OCI-LY7 (cell line): ENCODE data around the gene ASB14. TPM values are rescaled to one million over a fixed set of nuclear protein-coding genes. Genes with fewer than 3 reads are reported as not detected.

Source experiments
- BruUV-seq: library from RNA; stranded (reverse); fragments of 400-500 nt; replicated peaks from 2 replicates; lab custom pipeline; 2021; lab: Mats Ljungman, UMichigan
- CTCF ChIA-PET: fragments of 300-600 bp; sonication (Branson Sonifier 250); formaldehyde crosslinking; loops from one replicate; lab custom pipeline; 2022; ENCODE audit warnings: antibody characterized with exemption; ENCODE audit not compliant: unreplicated experiment; lab: Charles Lee
- POLR2A ChIA-PET: fragments of 300-600 bp; sonication (Branson Sonifier 250); formaldehyde crosslinking; loops from one replicate; lab custom pipeline; 2022; ENCODE audit warnings: antibody characterized with exemption; lab: Charles Lee
- DNase-seq: peaks from one replicate; pipeline ENCODE4 v3.0.0-alpha.2; 2015; ENCODE audit warnings: low spot score
- H2AFZ ChIP-seq: fragments of 200-600 bp; sonication (generic), shearing (Covaris generic); 2 replicates; pipeline ENCODE4 v1.6.1; 2014; ENCODE audit warnings: mild to moderate bottlenecking, antibody characterized with exemption, low read length, moderate library complexity
- H3K27ac ChIP-seq: fragments of 200-600 bp; sonication (generic); 2 replicates; pipeline ENCODE4 v1.5.1; 2014; ENCODE audit warnings: mixed run types, low read depth, mild to moderate bottlenecking, moderate library complexity, low read length, inconsistent platforms; ENCODE audit not compliant: poor library complexity, severe bottlenecking
- H3K36me3 ChIP-seq: fragments of 200-600 bp; sonication (generic); 2 replicates; pipeline ENCODE4 v1.6.1; 2014; ENCODE audit warnings: mild to moderate bottlenecking, antibody characterized with exemption, low read length, moderate library complexity, mixed read lengths; ENCODE audit not compliant: insufficient read depth
- H3K4me1 ChIP-seq: fragments of 200-600 bp; sonication (generic); 2 replicates; pipeline ENCODE4 v1.5.1; 2014; ENCODE audit warnings: mild to moderate bottlenecking, low read length; ENCODE audit not compliant: insufficient read depth, poor library complexity, severe bottlenecking
- H3K4me2 ChIP-seq: fragments of 200-600 bp; sonication (generic); 2 replicates; pipeline ENCODE4 v1.6.1; 2014; ENCODE audit warnings: mild to moderate bottlenecking, low read length
- H3K4me3 ChIP-seq: fragments of 200-600 bp; sonication (generic); 2 replicates; pipeline ENCODE4 v1.5.1; 2014; ENCODE audit warnings: mild to moderate bottlenecking, low read depth, low read length; ENCODE audit not compliant: poor library complexity, severe bottlenecking
- H3K79me2 ChIP-seq: fragments of 200-600 bp; sonication (generic); 2 replicates; pipeline ENCODE4 v1.6.1; 2016; ENCODE audit warnings: low read depth, mild to moderate bottlenecking, low read length, moderate library complexity, mixed read lengths; ENCODE audit not compliant: insufficient read depth
- H3K9me2 ChIP-seq: fragments of 200-600 bp; sonication (generic); 2 replicates; pipeline ENCODE4 v1.6.1; 2016; ENCODE audit warnings: mild to moderate bottlenecking, low read length, mixed read lengths; ENCODE audit not compliant: insufficient read depth
- H3K9me3 ChIP-seq: fragments of 200-600 bp; sonication (generic); 2 replicates; pipeline ENCODE4 v1.6.1; 2014; ENCODE audit warnings: mild to moderate bottlenecking, mixed run types, low read length, mixed read lengths
- H4K20me1 ChIP-seq: fragments of 200-600 bp; sonication (generic); 2 replicates; pipeline ENCODE4 v1.6.1; 2014; ENCODE audit warnings: mild to moderate bottlenecking, antibody characterized with exemption, low read length, moderate library complexity, mixed read lengths; ENCODE audit not compliant: insufficient read depth
- CTCF ChIP-seq: fragments of 200-600 bp; sonication (generic); conservative IDR thresholded peaks from 2 replicates; pipeline ENCODE4 v1.5.1; 2014; ENCODE audit warnings: mild to moderate bottlenecking, antibody characterized with exemption, low read length, moderate library complexity, mixed read lengths
- EZH2phosphoT487 ChIP-seq: fragments of 200-600 bp; sonication (generic); IDR thresholded peaks from 2 replicates; pipeline ENCODE4 v1.6.1; 2018; ENCODE audit warnings: low read depth, borderline replicate concordance, mild to moderate bottlenecking, mixed run types, antibody characterized with exemption, low read length, moderate library complexity, mixed read lengths
- intact Hi-C: fragments of 100-400 bp; cut with micrococcal nuclease; formaldehyde crosslinking; loops from one replicate; pipeline ENCODE4 v1.10.0; 2022; ENCODE audit not compliant: unreplicated experiment
- total RNA-seq, 2 experiments: library from RNA; depleted of rRNA in 1 of 2; stranded (reverse); fragments of >200 nt in 1 of 2; shearing (Covaris generic) in 1 of 2; gene quantifications; 2 replicates each; pipeline ENCODE4 v1.2.3, GENCODE V29; 2014 to 2022

Gene ASB14
- total RNA-seq, 2 experiments from 2014 or later: 0.06 TPM; not detected in 1

- Histone ChIP-seq H4K20me1 (no peaks in the 10 kb centered on the region), H3K4me3 (no peak overlapping the region), H3K9me3 (no peaks in the 10 kb centered on the region), H3K36me3 (no peaks in the 10 kb centered on the region), H2AFZ (no peak overlapping the region), H3K4me1 (peaks cover 36% of the 10 kb centered on the region), H3K9me2 (no peaks in the 10 kb centered on the region), H3K79me2 (peaks cover 29% of the 10 kb centered on the region), H3K4me2 (no peak overlapping the region; the same call in 1 of the 2 replicates), H3K27ac (no peak overlapping the region)
- intact Hi-C loops: loop anchor here (10.0 kb wide), 1 partner anchor 211 kb away; no protein-coding TSS in a partner anchor
- CTCF ChIA-PET: no interaction called here
- TF ChIP-seq EZH2phosphoT487: no peak
- TF ChIP-seq CTCF: no peak
- DNase-seq: no peak
- no TSS peak for BruUV-seq
- POLR2A ChIA-PET: interaction anchor here (0.9 to 3.0 kb wide), 2 partner anchors 11 to 284 kb away, joined by 3 to 12 read pairs; no protein-coding TSS in a partner anchor
These were observed 66.3 kb downstream of the ASB14 start for GRCh38 chr3:57226176-57226575.

- no peaks in the 10 kb centered on the region for H3K36me3 ChIP-seq
- H3K9me3 ChIP-seq: no peaks in the 10 kb centered on the region
- H2AFZ ChIP-seq: peak overlapping the region; percentile 54; the same call in 1 of the 2 replicates
- H3K79me2 ChIP-seq: peaks cover 19% of the 10 kb centered on the region
- BruUV-seq: no TSS peak
- ChIA-PET CTCF (no interaction called here), POLR2A (no interaction called here)
- no peaks in the 10 kb centered on the region for H3K9me2 ChIP-seq
- H3K4me1 ChIP-seq: peaks cover 33% of the 10 kb centered on the region
- intact Hi-C loops: loop anchor here (10.0 kb wide), 1 partner anchor 210 kb away; no protein-coding TSS in a partner anchor
- H3K4me3 ChIP-seq: no peak overlapping the region
- TF ChIP-seq CTCF (no peak), EZH2phosphoT487 (no peak)
- H4K20me1 ChIP-seq: no peaks in the 10 kb centered on the region
- DNase-seq: peak; percentile 16
- peak overlapping the region; percentile 26 for H3K4me2 ChIP-seq
- H3K27ac ChIP-seq: no peak overlapping the region
These were observed 67.6 kb downstream of the ASB14 start for GRCh38 chr3:57224856-57225255.

- no peak overlapping the region for H2AFZ ChIP-seq
- H3K36me3 ChIP-seq: no peaks in the 10 kb centered on the region
- H3K4me3 ChIP-seq: no peak overlapping the region
- ChIA-PET CTCF (no interaction called here), POLR2A (interaction anchor here (0.8 to 1.2 kb wide), 5 partner anchors 8 to 48 kb away, joined by 3 to 6 read pairs (median 3); no protein-coding TSS in a partner anchor)
- H3K4me1 ChIP-seq: peaks cover 18% of the 10 kb centered on the region
- no peaks in the 10 kb centered on the region for H4K20me1 ChIP-seq
- no peak overlapping the region for H3K27ac ChIP-seq
- H3K79me2 ChIP-seq: no peaks in the 10 kb centered on the region
- no peaks in the 10 kb centered on the region for H3K9me3 ChIP-seq
- intact Hi-C loops: loop anchor here (10.0 kb wide), 1 partner anchor 207 kb away; no protein-coding TSS in a partner anchor
- TF ChIP-seq CTCF: peak; percentile 63
- TF ChIP-seq EZH2phosphoT487: no peak
- no peak for DNase-seq
- no peaks in the 10 kb centered on the region for H3K9me2 ChIP-seq
- no TSS peak for BruUV-seq
- H3K4me2 ChIP-seq: no peak overlapping the region
These were observed 70.6 kb downstream of the ASB14 start for GRCh38 chr3:57221883-57222282.
